Gastroesophageal sphincter (tissue), 3 donors: Measurements from ENCODE around the gene CPA4.

Experiments used
- CTCF ChIP-seq, 4 experiments: fragments of 200-600 bp in 2 of 4; fragments of 450-650 bp in 2 of 4; sonication (generic) in 1 of 4; IDR thresholded peaks; one replicate each; pipeline ENCODE4 v1.5.1; 2017 to 2019; ENCODE audit warnings: antibody characterized with exemption in 4 of 4, mild to moderate bottlenecking in 2 of 4, moderate library complexity in 2 of 4
- EP300 ChIP-seq: sonication (generic); formaldehyde crosslinking; IDR thresholded peaks from one replicate; pipeline ENCODE4 v1.6.1; 2017; ENCODE audit warnings: antibody characterized with exemption, mild to moderate bottlenecking
- POLR2A ChIP-seq, 2 donors: fragments of 450-650 bp; IDR thresholded peaks; one replicate each; pipeline ENCODE4 v1.6.1; 2017; ENCODE audit warnings: antibody characterized with exemption in 2 of 2, mild to moderate bottlenecking in 2 of 2, moderate library complexity in 1 of 2
- POLR2AphosphoS5 ChIP-seq: sonication (generic); formaldehyde crosslinking; IDR thresholded peaks from one replicate; pipeline ENCODE4 v1.6.1; 2017; ENCODE audit warnings: antibody characterized with exemption

GRCh38 chr7:130356121-130356875 is 63.3 kb downstream of the CPA4 start:
- TF ChIP-seq EP300 (no peak), CTCF (IDR thresholded peaks at IDR 0.05) (no peak), POLR2A (IDR thresholded peaks at IDR 0.05) (no peak), POLR2AphosphoS5 (peak; percentile 72)
